Tibial artery (tissue), 4 donors: ENCODE results near the gene MAB21L1.

Experiments used
- DNase-seq, 2 donors: peaks; one replicate each; pipeline ENCODE4 v3.0.0-alpha.2; 2019
- H3K27ac ChIP-seq, 2 donors: fragments of 200-600 bp; sonication (generic) in 1 of 2; 1 replicate in 1 of 2; 2 replicates in 1 of 2; pipeline ENCODE4 v1.5.1; 2018 to 2019; ENCODE audit warnings: mild to moderate bottlenecking in 1 of 2
- H3K27me3 ChIP-seq, 2 donors: fragments of 200-600 bp; sonication (generic) in 1 of 2; one replicate each; pipeline versions ENCODE4 v1.5.1 to v1.6.0; 2016 to 2019
- H3K36me3 ChIP-seq, 3 donors: fragments of 200-600 bp; sonication (generic) in 2 of 3; one replicate each; pipeline ENCODE4 v1.5.1; 2016 to 2019; ENCODE audit warnings: mild to moderate bottlenecking in 2 of 3
- H3K4me1 ChIP-seq, 4 donors: fragments of 200-600 bp; sonication (generic) in 2 of 4; 1 replicate in 3 of 4; 2 replicates in 1 of 4; pipeline ENCODE4 v1.5.1; 2016 to 2019
- H3K4me3 ChIP-seq, 2 donors: fragments of 200-600 bp; sonication (generic) in 1 of 2; 1 replicate in 1 of 2; 2 replicates in 1 of 2; pipeline ENCODE4 v1.5.1; 2018 to 2019; ENCODE audit warnings: mild to moderate bottlenecking in 2 of 2
- H3K9me3 ChIP-seq, 3 donors: fragments of 200-600 bp; sonication (generic) in 1 of 3; one replicate each; pipeline ENCODE4 v1.5.1; 2016 to 2019
- intact Hi-C: fragments of 100-400 bp; cut with DNase I; formaldehyde crosslinking; loops from one replicate; pipeline ENCODE4 v1.15.0; 2023; ENCODE audit warnings: low total_unique reads
- TF ChIP-seq, protein P1 (sequence below), 2 experiments: fragments of 200-600 bp in 1 of 2; fragments of 450-650 bp in 1 of 2; IDR thresholded peaks; one replicate each; pipeline ENCODE4 v1.5.1; 2017 to 2019; ENCODE audit warnings: antibody characterized with exemption in 2 of 2, mild to moderate bottlenecking in 1 of 2, moderate library complexity in 1 of 2

MAB21L1 gene

DNA sequence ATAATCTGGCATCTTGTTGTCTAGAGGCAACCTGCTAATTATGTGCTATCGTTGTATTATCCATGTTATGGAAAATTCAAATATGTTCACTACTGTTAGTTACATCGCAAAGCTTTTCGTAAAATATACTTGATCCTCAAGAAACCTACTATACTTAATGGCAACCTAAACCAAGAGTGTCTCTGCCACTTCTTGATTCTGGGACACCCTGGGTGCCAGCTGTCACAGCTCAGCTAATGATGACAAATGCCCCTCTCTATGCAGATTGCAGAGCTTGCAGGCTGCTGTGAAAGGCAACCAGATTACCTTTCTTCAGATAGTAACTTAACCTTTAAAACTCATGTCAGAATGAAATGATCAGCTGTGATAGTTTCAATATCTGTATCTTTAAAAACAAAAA is 8.9 kb upstream of the MAB21L1 start:
- no peak overlapping the region for H3K27ac ChIP-seq
- H3K4me3 ChIP-seq, result no peak overlapping the region
- DNase-seq, result no peak
- intact Hi-C loops, result no loop called here
- TF ChIP-seq, protein P1, sequence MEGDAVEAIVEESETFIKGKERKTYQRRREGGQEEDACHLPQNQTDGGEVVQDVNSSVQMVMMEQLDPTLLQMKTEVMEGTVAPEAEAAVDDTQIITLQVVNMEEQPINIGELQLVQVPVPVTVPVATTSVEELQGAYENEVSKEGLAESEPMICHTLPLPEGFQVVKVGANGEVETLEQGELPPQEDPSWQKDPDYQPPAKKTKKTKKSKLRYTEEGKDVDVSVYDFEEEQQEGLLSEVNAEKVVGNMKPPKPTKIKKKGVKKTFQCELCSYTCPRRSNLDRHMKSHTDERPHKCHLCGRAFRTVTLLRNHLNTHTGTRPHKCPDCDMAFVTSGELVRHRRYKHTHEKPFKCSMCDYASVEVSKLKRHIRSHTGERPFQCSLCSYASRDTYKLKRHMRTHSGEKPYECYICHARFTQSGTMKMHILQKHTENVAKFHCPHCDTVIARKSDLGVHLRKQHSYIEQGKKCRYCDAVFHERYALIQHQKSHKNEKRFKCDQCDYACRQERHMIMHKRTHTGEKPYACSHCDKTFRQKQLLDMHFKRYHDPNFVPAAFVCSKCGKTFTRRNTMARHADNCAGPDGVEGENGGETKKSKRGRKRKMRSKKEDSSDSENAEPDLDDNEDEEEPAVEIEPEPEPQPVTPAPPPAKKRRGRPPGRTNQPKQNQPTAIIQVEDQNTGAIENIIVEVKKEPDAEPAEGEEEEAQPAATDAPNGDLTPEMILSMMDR (IDR thresholded peaks at IDR 0.05), result no peak
- H3K9me3 ChIP-seq, result no peaks in the 10 kb centered on the region
- no peaks in the 10 kb centered on the region for H3K27me3 ChIP-seq
- no peaks in the 10 kb centered on the region for H3K36me3 ChIP-seq
- peaks cover 0 to 4% (median 0%) of the 10 kb centered on the region in 4 donors for H3K4me1 ChIP-seq

- Histone ChIP-seq H3K4me1 (peaks cover 0 to 4% (median 0%) of the 10 kb centered on the region in 4 donors), H3K27me3 (no peaks in the 10 kb centered on the region), H3K4me3 (no peak overlapping the region), H3K36me3 (no peaks in the 10 kb centered on the region), H3K9me3 (no peaks in the 10 kb centered on the region), H3K27ac (no peak overlapping the region)
- TF ChIP-seq, protein P1 (IDR thresholded peaks at IDR 0.05), result no peak
- intact Hi-C loops, result no loop called here
- no peak for DNase-seq
These were observed 7.9 kb upstream of the MAB21L1 start for GRCh38 chr13:35484384-35484783.

GRCh38 chr13:35483761-35484160 is 7.3 kb upstream of the MAB21L1 start:
- H3K27ac ChIP-seq, result no peak overlapping the region
- no peak for DNase-seq
- TF ChIP-seq, protein P1 (IDR thresholded peaks at IDR 0.05), result no peak
- peaks cover 0 to 4% (median 0%) of the 10 kb centered on the region in 4 donors for H3K4me1 ChIP-seq
- H3K27me3 ChIP-seq, result no peaks in the 10 kb centered on the region
- no peak overlapping the region for H3K4me3 ChIP-seq
- H3K36me3 ChIP-seq, result no peaks in the 10 kb centered on the region
- intact Hi-C loops, result no loop called here
- no peaks in the 10 kb centered on the region for H3K9me3 ChIP-seq

DNA sequence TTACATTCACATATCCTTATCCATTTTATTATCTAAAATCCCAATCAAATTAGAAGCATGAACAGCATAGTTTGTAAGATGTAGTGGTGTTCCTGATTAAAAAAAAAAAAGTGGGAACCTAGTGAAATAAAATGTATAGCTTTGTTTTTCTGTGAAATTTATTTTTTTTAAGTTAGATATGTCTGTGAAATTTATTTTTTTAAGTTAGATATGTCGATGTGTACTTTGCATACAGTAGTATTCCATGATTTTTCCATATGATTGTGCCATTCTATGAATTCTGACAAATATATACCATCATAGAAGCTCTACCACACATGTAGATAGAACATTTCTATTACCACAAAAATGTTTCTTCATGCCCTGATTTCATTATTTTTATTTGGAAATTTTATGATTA is 6.0 kb upstream of the MAB21L1 start:
- intact Hi-C loops, result no loop called here
- no peak for DNase-seq

GRCh38 chr13:35481777-35482176 is 5.3 kb upstream of the MAB21L1 start:
- Histone ChIP-seq H3K9me3 (no peaks in the 10 kb centered on the region), H3K27ac (no peak overlapping the region), H3K4me1 (peaks cover 0 to 4% (median 0%) of the 10 kb centered on the region in 4 donors), H3K4me3 (no peak overlapping the region), H3K36me3 (no peaks in the 10 kb centered on the region), H3K27me3 (no peaks in the 10 kb centered on the region)
- intact Hi-C loops, result no loop called here
- no peak for DNase-seq
- TF ChIP-seq, protein P1 (IDR thresholded peaks at IDR 0.05), result no peak

More for the DNA sequence above, 6.0 kb upstream of the MAB21L1 start:
- Histone ChIP-seq H3K4me3 (no peak overlapping the region), H3K4me1 (peaks cover 0 to 4% (median 0%) of the 10 kb centered on the region in 4 donors), H3K36me3 (no peaks in the 10 kb centered on the region), H3K9me3 (no peaks in the 10 kb centered on the region), H3K27me3 (no peaks in the 10 kb centered on the region), H3K27ac (no peak overlapping the region)
- TF ChIP-seq, protein P1 (IDR thresholded peaks at IDR 0.05), result no peak

DNA sequence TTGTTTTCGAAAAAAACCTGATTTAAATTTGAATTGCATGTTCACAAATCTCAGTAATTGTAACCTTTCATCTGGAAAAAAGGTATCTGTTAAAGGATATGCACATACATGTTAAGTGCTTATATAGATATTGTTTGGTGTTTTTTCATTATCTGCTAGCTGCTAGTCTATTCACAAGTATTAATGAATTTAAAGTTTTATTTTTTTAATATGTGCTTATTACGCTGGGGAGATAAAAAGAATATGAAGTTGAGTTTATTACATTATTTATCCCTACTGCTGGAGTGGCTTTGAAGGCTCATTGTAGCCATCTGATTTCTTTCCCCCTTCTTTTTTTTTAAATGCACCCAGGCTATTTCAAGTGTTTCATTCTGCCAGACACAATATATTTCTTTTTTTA is 3.9 kb upstream of the MAB21L1 start:
- H3K27ac ChIP-seq, result no peak overlapping the region
- DNase-seq, result no peak
- no peaks in the 10 kb centered on the region for H3K36me3 ChIP-seq
- TF ChIP-seq, protein P1 (IDR thresholded peaks at IDR 0.05), result no peak
- intact Hi-C loops, result no loop called here
- H3K9me3 ChIP-seq, result no peaks in the 10 kb centered on the region
- peaks cover 0 to 4% (median 0%) of the 10 kb centered on the region in 4 donors for H3K4me1 ChIP-seq
- no peak overlapping the region for H3K4me3 ChIP-seq
- no peaks in the 10 kb centered on the region for H3K27me3 ChIP-seq
